ENCODE data around the gene ABCC12. TPM values are rescaled to one million over a fixed set of nuclear protein-coding genes. Genes with fewer than 3 reads are reported as not detected.

ABCC12 gene
- total and polyA plus RNA-seq, 8 donors = 0.13 to 0.18 TPM; not detected in 6

DNA sequence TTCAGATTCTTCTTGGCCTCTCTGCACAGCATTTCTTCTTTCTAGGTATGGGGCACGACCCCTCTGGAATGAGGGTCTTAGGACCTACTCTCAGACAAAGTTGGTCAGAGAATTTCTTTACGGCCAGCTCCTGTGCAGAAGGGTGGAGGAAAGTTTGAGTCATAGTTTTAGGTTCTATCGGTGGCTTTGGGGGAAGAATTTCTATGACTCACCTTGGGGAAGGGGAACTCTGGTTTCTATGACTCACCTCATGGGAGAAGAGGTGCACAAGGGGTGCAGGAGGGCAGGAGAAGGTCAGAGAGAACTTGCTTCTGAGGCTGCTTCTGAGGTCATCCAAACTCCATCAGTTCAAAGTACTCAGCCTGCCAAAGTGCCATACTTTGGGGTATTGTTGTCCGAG is 2.5 kb upstream of the ABCC12 start:
- WGBS, 5 donors = 49 to 69% (median 60%) methylated on average over 4 of the region's 4 CpGs
- no peaks in the 10 kb centered on the region for H3K9me3 ChIP-seq
- no peak overlapping the region for H3K4me3 ChIP-seq
- DNase-seq = no peak
- intact Hi-C loops (cut with DNase I; ENCODE audit: low total_unique reads) = no loop called here
- H3K4me1 ChIP-seq = peaks cover 0 to 6% (median 5%) of the 10 kb centered on the region in 4 donors
- peaks cover 0 to 16% (median 0%) of the 10 kb centered on the region in 3 donors for H3K27me3 ChIP-seq
- no peak overlapping the region for H3K27ac ChIP-seq
- TF ChIP-seq POLR2AphosphoS5 (IDR thresholded peaks at IDR 0.05) = no peak
- H3K36me3 ChIP-seq = no peaks in the 10 kb centered on the region

DNA sequence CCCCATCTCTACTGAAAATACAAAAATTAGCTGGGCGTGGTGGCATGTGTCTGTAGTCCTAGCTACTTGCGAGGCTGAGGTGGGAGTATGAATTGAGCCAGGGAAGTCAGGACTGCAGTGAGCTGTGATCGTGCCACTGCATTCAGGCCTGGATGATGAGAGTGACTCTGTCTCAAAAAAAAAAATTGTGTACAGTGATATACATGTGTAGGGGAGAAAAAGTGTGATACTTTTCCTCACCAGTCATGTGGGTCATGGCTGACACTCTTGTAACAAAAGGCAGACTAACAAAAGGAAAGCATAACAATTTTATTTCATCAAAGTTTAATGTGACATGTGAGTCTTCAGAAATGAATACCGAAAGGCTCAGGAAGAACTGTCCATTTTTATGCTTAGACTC is 2.0 kb upstream of the ABCC12 start:
- H3K4me1 ChIP-seq = peaks cover 0 to 6% (median 5%) of the 10 kb centered on the region in 4 donors
- no peaks in the 10 kb centered on the region for H3K9me3 ChIP-seq
- H3K4me3 ChIP-seq = no peak overlapping the region
- intact Hi-C loops (cut with DNase I; ENCODE audit: low total_unique reads) = no loop called here
- no peak for TF ChIP-seq POLR2AphosphoS5 (IDR thresholded peaks at IDR 0.05)
- TF ChIP-seq POLR2A (IDR thresholded peaks at IDR 0.05) = no peak
- TF ChIP-seq, protein P1, sequence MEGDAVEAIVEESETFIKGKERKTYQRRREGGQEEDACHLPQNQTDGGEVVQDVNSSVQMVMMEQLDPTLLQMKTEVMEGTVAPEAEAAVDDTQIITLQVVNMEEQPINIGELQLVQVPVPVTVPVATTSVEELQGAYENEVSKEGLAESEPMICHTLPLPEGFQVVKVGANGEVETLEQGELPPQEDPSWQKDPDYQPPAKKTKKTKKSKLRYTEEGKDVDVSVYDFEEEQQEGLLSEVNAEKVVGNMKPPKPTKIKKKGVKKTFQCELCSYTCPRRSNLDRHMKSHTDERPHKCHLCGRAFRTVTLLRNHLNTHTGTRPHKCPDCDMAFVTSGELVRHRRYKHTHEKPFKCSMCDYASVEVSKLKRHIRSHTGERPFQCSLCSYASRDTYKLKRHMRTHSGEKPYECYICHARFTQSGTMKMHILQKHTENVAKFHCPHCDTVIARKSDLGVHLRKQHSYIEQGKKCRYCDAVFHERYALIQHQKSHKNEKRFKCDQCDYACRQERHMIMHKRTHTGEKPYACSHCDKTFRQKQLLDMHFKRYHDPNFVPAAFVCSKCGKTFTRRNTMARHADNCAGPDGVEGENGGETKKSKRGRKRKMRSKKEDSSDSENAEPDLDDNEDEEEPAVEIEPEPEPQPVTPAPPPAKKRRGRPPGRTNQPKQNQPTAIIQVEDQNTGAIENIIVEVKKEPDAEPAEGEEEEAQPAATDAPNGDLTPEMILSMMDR (IDR thresholded peaks at IDR 0.05) = no peak
- no peak for TF ChIP-seq EP300 (IDR thresholded peaks at IDR 0.05)
- H3K36me3 ChIP-seq = no peaks in the 10 kb centered on the region
- H3K27ac ChIP-seq = no peak overlapping the region
- no peak for DNase-seq
- WGBS, 5 donors = 82 to 92% (median 86%) methylated on average over 4 of the region's 4 CpGs
- peaks cover 0 to 16% (median 0%) of the 10 kb centered on the region in 3 donors for H3K27me3 ChIP-seq

GRCh38 chr16:48157302-48157701 is 1.5 kb upstream of the ABCC12 start:
- 78 to 85% (median 83%) methylated on average over 11 of the region's 11 CpGs for WGBS, 5 donors
- TF ChIP-seq POLR2A (IDR thresholded peaks at IDR 0.05) = no peak
- TF ChIP-seq, protein P1 (IDR thresholded peaks at IDR 0.05) = no peak
- TF ChIP-seq EP300 (IDR thresholded peaks at IDR 0.05) = no peak
- no peak for TF ChIP-seq POLR2AphosphoS5 (IDR thresholded peaks at IDR 0.05)

DNA sequence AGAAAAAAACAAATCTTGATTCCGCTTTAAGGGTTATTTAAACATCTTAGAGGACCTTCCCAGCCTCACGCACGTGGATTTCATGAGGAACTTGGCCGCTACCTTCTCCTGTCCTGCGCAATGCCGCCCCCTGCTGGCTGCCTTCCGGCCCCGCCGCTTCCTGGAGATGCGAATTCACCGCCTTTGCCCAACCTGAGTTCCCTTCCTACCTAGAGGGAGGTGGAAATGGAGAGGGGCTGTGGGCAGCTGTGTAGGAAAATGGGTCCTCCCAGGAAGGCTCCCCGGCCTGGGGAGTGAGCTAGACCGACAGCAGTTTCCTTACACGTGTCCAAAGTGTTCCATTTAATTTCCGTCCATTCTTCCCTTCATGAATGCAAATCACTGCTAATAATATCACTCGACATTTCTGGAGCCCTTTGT is 1.0 kb upstream of the ABCC12 start:
- TF ChIP-seq POLR2AphosphoS5 (IDR thresholded peaks at IDR 0.05) = peak in 1 of 3 donors; percentile 34
- no peak for TF ChIP-seq POLR2A (IDR thresholded peaks at IDR 0.05)
- TF ChIP-seq EP300 (IDR thresholded peaks at IDR 0.05) = no peak
- TF ChIP-seq, protein P1 (IDR thresholded peaks at IDR 0.05) = peak in 5 of 7 experiments; percentile 58 to 91 (median 86)
- H3K4me3 ChIP-seq = no peak overlapping the region
- intact Hi-C loops (cut with DNase I; ENCODE audit: low total_unique reads) = no loop called here

More at GRCh38 chr16:48157302-48157701, 1.5 kb upstream of the ABCC12 start:
- intact Hi-C loops (cut with DNase I; ENCODE audit: low total_unique reads) = no loop called here
- H3K4me3 ChIP-seq = no peak overlapping the region
- no peak overlapping the region for H3K27ac ChIP-seq
- H3K36me3 ChIP-seq = no peaks in the 10 kb centered on the region
- H3K9me3 ChIP-seq = no peaks in the 10 kb centered on the region
- H3K4me1 ChIP-seq = peaks cover 0 to 6% (median 5%) of the 10 kb centered on the region in 4 donors
- no peak for DNase-seq
- H3K27me3 ChIP-seq = peaks cover 0 to 16% (median 0%) of the 10 kb centered on the region in 3 donors

GRCh38 chr16:48153774-48154173 is 2.0 kb downstream of the ABCC12 start:
- Histone ChIP-seq H3K4me1 (peaks cover 0 to 6% (median 5%) of the 10 kb centered on the region in 4 donors), H3K36me3 (no peaks in the 10 kb centered on the region), H3K27me3 (peaks cover 0 to 16% (median 0%) of the 10 kb centered on the region in 3 donors), H3K4me3 (no peak overlapping the region), H3K27ac (no peak overlapping the region), H3K9me3 (peaks cover 0 to 10% (median 4%) of the 10 kb centered on the region in 4 donors)
- DNase-seq = no peak
- 60 to 85% (median 74%) methylated on average over 5 of the region's 5 CpGs for WGBS, 5 donors
- TF ChIP-seq EP300 (IDR thresholded peaks at IDR 0.05) = no peak
- intact Hi-C loops (cut with DNase I; ENCODE audit: low total_unique reads) = no loop called here

More for the DNA sequence above, 1.0 kb upstream of the ABCC12 start:
- Histone ChIP-seq H3K27ac (no peak overlapping the region), H3K27me3 (peaks cover 0 to 16% (median 0%) of the 10 kb centered on the region in 3 donors), H3K4me1 (peaks cover 0 to 6% (median 5%) of the 10 kb centered on the region in 4 donors), H3K9me3 (no peaks in the 10 kb centered on the region), H3K36me3 (no peaks in the 10 kb centered on the region)
- DNase-seq = peak; percentile 90 to 92
- 10 to 12% (median 12%) methylated on average over 14 to 16 of the region's 16 CpGs for WGBS, 5 donors

Data from stomach (tissue), 9 donors.